Spleen (tissue), 7 donors: ENCODE measurements around the gene SAA2.

Experiments
- CTCF ChIP-seq, 11 experiments: fragments of 200-600 bp in 7 of 11; fragments of 450-650 bp in 4 of 11; sonication (generic) in 4 of 11; IDR thresholded peaks in 8 of 11; conservative IDR thresholded peaks in 3 of 11; 1 replicate in 7 of 11; 2 replicates in 4 of 11; pipeline versions ENCODE4 v1.4.0 to v1.8.0; 2016 to 2021; ENCODE audit warnings: antibody characterized with exemption in 11 of 11, inconsistent platforms in 4 of 11, mild to moderate bottlenecking in 1 of 11
- POLR2AphosphoS5 ChIP-seq, 3 donors: sonication (generic); formaldehyde crosslinking; IDR thresholded peaks; one replicate each; pipeline ENCODE4 v1.5.1; 2017; ENCODE audit warnings: antibody characterized with exemption in 3 of 3
- donor health status: DM: no; HTN: no; CAD: no; lungs with moderate emphysema.
- donor health status: DM: no; HTN: no; CAD: no.
- donor health status: DM: no; HTN: no; CAD: no.

- TF ChIP-seq CTCF (IDR thresholded peaks at IDR 0.05 in 8 of 11, conservative IDR thresholded peaks at IDR 0.05 in 3 of 11) (no peak), POLR2AphosphoS5 (IDR thresholded peaks at IDR 0.05) (no peak)
Observed at GRCh38 chr11:18221274-18221876, 27.1 kb downstream of the SAA2 start.
